Esophagus muscularis mucosa (tissue), 4 donors: ENCODE measurements around the gene HSD3B1.
"Not testable (repeated sequence)": the region's sequence is repeated elsewhere in the genome, so short reads cannot be mapped to it uniquely, and the experiment has no call there.

Experiments used
- EP300 ChIP-seq: sonication (generic); formaldehyde crosslinking; IDR thresholded peaks from one replicate; pipeline ENCODE4 v1.6.1; 2017; ENCODE audit warnings: antibody characterized with exemption
- POLR2A ChIP-seq: fragments of 450-650 bp; IDR thresholded peaks from one replicate; pipeline ENCODE4 v1.6.1; 2017; ENCODE audit warnings: antibody characterized with exemption, moderate library complexity, mild to moderate bottlenecking, low read depth
- POLR2AphosphoS5 ChIP-seq, 2 donors: sonication (generic); formaldehyde crosslinking; IDR thresholded peaks; one replicate each; pipeline ENCODE4 v1.6.1; 2017; ENCODE audit warnings: antibody characterized with exemption in 2 of 2
- TF ChIP-seq, protein P1 (sequence below), 3 experiments: fragments of 200-600 bp in 2 of 3; fragments of 450-650 bp in 1 of 3; sonication (generic) in 2 of 3; IDR thresholded peaks; one replicate each; pipeline ENCODE4 v1.5.1; 2017 to 2019; ENCODE audit warnings: antibody characterized with exemption in 3 of 3, mild to moderate bottlenecking in 2 of 3, moderate library complexity in 1 of 3

- TF ChIP-seq, protein P1, sequence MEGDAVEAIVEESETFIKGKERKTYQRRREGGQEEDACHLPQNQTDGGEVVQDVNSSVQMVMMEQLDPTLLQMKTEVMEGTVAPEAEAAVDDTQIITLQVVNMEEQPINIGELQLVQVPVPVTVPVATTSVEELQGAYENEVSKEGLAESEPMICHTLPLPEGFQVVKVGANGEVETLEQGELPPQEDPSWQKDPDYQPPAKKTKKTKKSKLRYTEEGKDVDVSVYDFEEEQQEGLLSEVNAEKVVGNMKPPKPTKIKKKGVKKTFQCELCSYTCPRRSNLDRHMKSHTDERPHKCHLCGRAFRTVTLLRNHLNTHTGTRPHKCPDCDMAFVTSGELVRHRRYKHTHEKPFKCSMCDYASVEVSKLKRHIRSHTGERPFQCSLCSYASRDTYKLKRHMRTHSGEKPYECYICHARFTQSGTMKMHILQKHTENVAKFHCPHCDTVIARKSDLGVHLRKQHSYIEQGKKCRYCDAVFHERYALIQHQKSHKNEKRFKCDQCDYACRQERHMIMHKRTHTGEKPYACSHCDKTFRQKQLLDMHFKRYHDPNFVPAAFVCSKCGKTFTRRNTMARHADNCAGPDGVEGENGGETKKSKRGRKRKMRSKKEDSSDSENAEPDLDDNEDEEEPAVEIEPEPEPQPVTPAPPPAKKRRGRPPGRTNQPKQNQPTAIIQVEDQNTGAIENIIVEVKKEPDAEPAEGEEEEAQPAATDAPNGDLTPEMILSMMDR (IDR thresholded peaks at IDR 0.05): not testable (repeated sequence)
- TF ChIP-seq POLR2A; EP300; POLR2AphosphoS5 (IDR thresholded peaks at IDR 0.05): not testable (repeated sequence)
Observed at GRCh38 chr1:119560402-119560801, 53.4 kb downstream of the HSD3B1 start.
